GM21367 (cell line): ENCODE measurements around the gene ERBIN.
"Not testable (repeated sequence)": the region's sequence is repeated elsewhere in the genome, so short reads cannot be mapped to it uniquely, and the experiment has no call there.

Experiments used
- ATAC-seq: cut with Tn5 transposase; IDR thresholded peaks from one replicate; pipeline ENCODE4 v1.9.1; 2021; ENCODE audit not compliant: unreplicated experiment

Gene ERBIN

GRCh38 chr5:65915661-65916060, 10.7 kb upstream of the ERBIN start:
- ATAC-seq, result not testable (repeated sequence)

- ATAC-seq, result no peak
Observed at GRCh38 chr5:65916066-65916465, 10.3 kb upstream of the ERBIN start.

GRCh38 chr5:65916636-65917035, 9.7 kb upstream of the ERBIN start:
- no peak for ATAC-seq

GRCh38 chr5:65919773-65920172, 6.6 kb upstream of the ERBIN start:
- ATAC-seq, result no peak

- ATAC-seq, result no peak
Observed at GRCh38 chr5:65923339-65923738, 3.0 kb upstream of the ERBIN start.

GRCh38 chr5:65924366-65925043, 1.9 kb upstream of the ERBIN start:
- no peak for ATAC-seq

GRCh38 chr5:65925044-65925600, 1.3 kb upstream of the ERBIN start:
- ATAC-seq, result peak; percentile 44

GRCh38 chr5:65925601-65926275, 637 bp upstream of the ERBIN start:
- peak; percentile 54 for ATAC-seq

GRCh38 chr5:65926893-65927292, 518 bp downstream of the ERBIN start:
- ATAC-seq, result no peak

GRCh38 chr5:65927503-65928321, 1.3 kb downstream of the ERBIN start:
- ATAC-seq, result no peak

- ATAC-seq, result no peak
Observed at GRCh38 chr5:65928322-65928752, 2.0 kb downstream of the ERBIN start.

GRCh38 chr5:65928860-65929259, 2.5 kb downstream of the ERBIN start:
- ATAC-seq, result no peak

GRCh38 chr5:65932676-65933075, 6.3 kb downstream of the ERBIN start:
- ATAC-seq, result no peak

GRCh38 chr5:65933295-65933694, 6.9 kb downstream of the ERBIN start:
- no peak for ATAC-seq

- ATAC-seq, result no peak
Observed at GRCh38 chr5:65938256-65938655, 11.9 kb downstream of the ERBIN start.

- no peak for ATAC-seq
Observed at GRCh38 chr5:65943771-65944170, 17.4 kb downstream of the ERBIN start.

GRCh38 chr5:65946198-65946745, 19.9 kb downstream of the ERBIN start:
- no peak for ATAC-seq

GRCh38 chr5:65948115-65948747, 21.9 kb downstream of the ERBIN start:
- no peak for ATAC-seq

- no peak for ATAC-seq
Observed at GRCh38 chr5:65951330-65951729, 25.0 kb downstream of the ERBIN start.

GRCh38 chr5:65952259-65952658, 25.9 kb downstream of the ERBIN start:
- ATAC-seq, result no peak

- ATAC-seq, result no peak
Observed at GRCh38 chr5:65954200-65954599, 27.8 kb downstream of the ERBIN start.
